Heart right ventricle (tissue), 16 donors: Measurements from ENCODE around the gene CZIB. TPM values are rescaled to one million over a fixed set of nuclear protein-coding genes. Genes with fewer than 3 reads are reported as not detected.

Source experiments
- ATAC-seq, 8 donors: fragments of 200-7000 bp; cut with Tn5 transposase; one replicate each; pipeline ENCODE4 v1.9.1; 2020; ENCODE audit warnings: mild to moderate bottlenecking in 8 of 8, moderate library complexity in 8 of 8, moderate number of reproducible peaks in 1 of 8
- DNase-seq, 2 donors: peaks; one replicate each; pipeline ENCODE4 v3.0.0-alpha.2; 2020
- H3K27ac ChIP-seq, 10 donors: fragments of 200-600 bp; sonication (generic) in 2 of 10; one replicate each; pipeline versions ENCODE4 v1.5.0 to v1.8.0; 2020 to 2022; ENCODE audit warnings: mild to moderate bottlenecking in 3 of 10
- H3K27me3 ChIP-seq, 7 donors: fragments of 200-600 bp; one replicate each; pipeline ENCODE4 v1.8.0; 2021 to 2022; ENCODE audit warnings: mild to moderate bottlenecking in 2 of 7
- H3K36me3 ChIP-seq, 9 donors: fragments of 200-600 bp; sonication (generic) in 1 of 9; one replicate each; pipeline versions ENCODE4 v1.5.0 to v1.8.0; 2020 to 2022; ENCODE audit warnings: mild to moderate bottlenecking in 2 of 9
- H3K4me1 ChIP-seq, 9 donors: fragments of 200-600 bp; sonication (generic) in 1 of 9; one replicate each; pipeline versions ENCODE4 v1.5.0 to v1.8.0; 2020 to 2022; ENCODE audit warnings: mild to moderate bottlenecking in 4 of 9
- H3K4me3 ChIP-seq, 10 donors: fragments of 200-600 bp; sonication (generic) in 2 of 10; one replicate each; pipeline versions ENCODE4 v1.5.0 to v1.8.0; 2020 to 2022; ENCODE audit warnings: mild to moderate bottlenecking in 7 of 10, moderate library complexity in 2 of 10
- H3K9me3 ChIP-seq, 11 donors: fragments of 200-600 bp in 10 of 11; sonication (generic) in 2 of 11; one replicate each; pipeline versions ENCODE4 v1.5.0 to v1.8.0; 2013 to 2022; ENCODE audit warnings: mild to moderate bottlenecking in 2 of 11, control low read depth in 1 of 11, moderate library complexity in 1 of 11
- WGBS, 2 donors: extraction: QIAGEN DNeasy Blood & Tissue Kit; methylation state at CpG; one replicate each; pipeline ENCODE4 v1.1.7; 2013; ENCODE audit warnings: inconsistent platforms in 1 of 2; 5-methylcytosine and 5-hydroxymethylcytosine counted together
- intact Hi-C, 10 donors: fragments of 100-400 bp; cut with DNase I; formaldehyde crosslinking; loops; one replicate each; pipeline versions ENCODE4 v1.11.1 to v1.14.2; 2022
- polyA plus RNA-seq, 2 donors: library from polyadenylated mRNA; stranded (reverse); fragments of 200-250 nt; gene quantifications; one replicate each; pipeline ENCODE4 v1.2.3, GENCODE V29; 2013
- total RNA-seq, 10 donors: library from RNA; stranded (reverse); fragmentation: NEBNext Ultra II Directional in 3 of 10; extraction: Animal tissue kit (Norgen Biotek cat#: 25700) in 3 of 10; gene quantifications; one replicate each; pipeline versions ENCODE4 v1.2.1 to v1.2.4, GENCODE V29; 2021 to 2023
- TF ChIP-seq, protein P1 (sequence below), 9 donors: fragments of 200-600 bp; sonication (generic) in 2 of 9; IDR thresholded peaks; one replicate each; pipeline versions ENCODE4 v1.5.0 to v1.8.0; 2021 to 2022; ENCODE audit warnings: antibody characterized with exemption in 9 of 9, mild to moderate bottlenecking in 5 of 9, moderate library complexity in 1 of 9
- donor health status: Arrhythmogenic right ventricular cardiomyopathy.
- donor health status: ischemic (EF 13 %, LVEDD 7.1; RV severe dilation, severe dysfunction).
- donor health status: healthy with polysubstance abuse.
- donor health status: DM: no; HTN: yes; CAD: no.
- donor health status: DM: no; HTN: no; CAD: no.
- donor health status: ischemic (EF 25% LVEDD 6.9; RV normal size, moderate dysfunction).
- donor health status: ischemic (EF 25% LVEDD 5.7; RV mildly dilated, moderate dysfunction).
- donor health status: healthy.
- donor health status: DM: yes; HTN: yes; CAD: no.
- donor health status: Ischemic cardiomyopathy.
- donor health status: ischemic (EF 35%, LVEDD 5.7; RV mildly dilated, moderate dysfunction).
- donor health status: nonischemic (EF 11% LVEDD 7.7; RV severe dilation, severe dysfunction).
- donor health status: DM: yes; HTN: yes; CAD: no.
- donor health status: PGD.
- donor health status: ischemic (EF 29% LVEDD 5.4; RV normal size, mild dysfunction).
- donor health status: nonischemic (EF 23%, LVEDD 6.1; RV moderate dilation, normal function).

The CZIB gene
- total and polyA plus RNA-seq, 12 donors: 41.8 to 97.3 (median 50.2) TPM

DNA sequence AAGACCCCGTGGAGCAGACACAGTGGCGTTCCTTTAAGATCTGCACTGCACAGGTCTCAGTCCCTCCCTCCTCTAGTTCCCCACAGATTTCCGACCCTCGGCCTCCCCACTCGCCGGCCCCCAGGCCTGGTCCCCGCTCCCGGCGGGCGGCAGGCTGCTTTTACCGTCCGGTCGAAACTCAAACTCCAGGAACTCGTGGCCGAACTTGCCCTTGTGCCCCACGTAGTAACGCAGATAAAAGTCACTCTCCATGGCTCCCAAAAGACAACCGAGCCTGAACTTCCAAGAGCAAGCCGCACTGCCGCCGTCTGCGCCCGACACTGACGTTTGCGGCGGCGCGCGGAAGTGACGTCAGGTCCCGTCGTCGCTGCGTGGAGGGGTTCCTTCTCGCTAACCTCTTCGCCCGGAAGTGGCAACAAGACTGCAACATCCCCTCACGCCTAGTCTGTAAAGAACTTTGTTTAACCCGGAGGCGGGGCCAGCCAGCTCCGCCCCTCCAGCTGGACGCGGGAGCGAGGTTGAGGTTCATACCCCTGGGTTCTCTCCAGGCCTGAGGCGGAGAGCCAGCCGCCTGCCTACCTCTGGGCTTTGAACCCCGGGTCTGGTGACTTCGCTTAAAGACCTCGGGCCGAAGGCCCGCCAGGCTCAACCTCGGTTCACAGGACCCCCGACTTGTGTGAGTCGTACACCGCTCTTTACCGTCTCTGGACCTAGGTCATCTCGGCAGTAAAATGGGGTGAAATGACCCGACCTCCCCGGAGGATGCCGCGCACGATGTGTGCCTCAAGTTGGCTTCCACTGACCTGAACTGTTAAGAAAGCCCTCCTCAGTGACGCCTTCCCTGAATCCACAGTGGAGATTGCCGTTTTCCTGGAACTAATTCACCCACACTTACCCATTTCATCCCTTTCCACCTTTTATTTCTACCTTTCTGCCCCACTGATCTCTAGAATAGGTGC, 18.0 kb upstream of the CZIB start, which contains the start of gene MAGOH:
TSS of gene MAGOH (minus strand) at position 322 of the 959 bp plus-strand sequence. CDS start at position 252, 70 bp downstream.
- 3 to 5% methylated on average over 64 of the region's 64 CpGs for WGBS, 2 donors
- TF ChIP-seq, protein P1, sequence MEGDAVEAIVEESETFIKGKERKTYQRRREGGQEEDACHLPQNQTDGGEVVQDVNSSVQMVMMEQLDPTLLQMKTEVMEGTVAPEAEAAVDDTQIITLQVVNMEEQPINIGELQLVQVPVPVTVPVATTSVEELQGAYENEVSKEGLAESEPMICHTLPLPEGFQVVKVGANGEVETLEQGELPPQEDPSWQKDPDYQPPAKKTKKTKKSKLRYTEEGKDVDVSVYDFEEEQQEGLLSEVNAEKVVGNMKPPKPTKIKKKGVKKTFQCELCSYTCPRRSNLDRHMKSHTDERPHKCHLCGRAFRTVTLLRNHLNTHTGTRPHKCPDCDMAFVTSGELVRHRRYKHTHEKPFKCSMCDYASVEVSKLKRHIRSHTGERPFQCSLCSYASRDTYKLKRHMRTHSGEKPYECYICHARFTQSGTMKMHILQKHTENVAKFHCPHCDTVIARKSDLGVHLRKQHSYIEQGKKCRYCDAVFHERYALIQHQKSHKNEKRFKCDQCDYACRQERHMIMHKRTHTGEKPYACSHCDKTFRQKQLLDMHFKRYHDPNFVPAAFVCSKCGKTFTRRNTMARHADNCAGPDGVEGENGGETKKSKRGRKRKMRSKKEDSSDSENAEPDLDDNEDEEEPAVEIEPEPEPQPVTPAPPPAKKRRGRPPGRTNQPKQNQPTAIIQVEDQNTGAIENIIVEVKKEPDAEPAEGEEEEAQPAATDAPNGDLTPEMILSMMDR (IDR thresholded peaks at IDR 0.05): no peak
- peaks cover 4 to 33% (median 24%) of the 10 kb centered on the region in 9 donors for H3K4me1 ChIP-seq
- no peaks in the 10 kb centered on the region for H3K9me3 ChIP-seq
- intact Hi-C loops: loop anchor here in 1 of 10 donors (2.0 kb wide), 1 partner anchor 42 kb away; the partner anchor contains the start of gene CPT2
- H3K27me3 ChIP-seq: no peaks in the 10 kb centered on the region
- H3K27ac ChIP-seq: peak within 1 kb of the TSS in 9 of 10 donors; percentile 43 to 90 (median 74)
- DNase-seq (peak; percentile 93 to 94), ATAC-seq (peak; percentile 96 to 99 (median 98))
- H3K36me3 ChIP-seq: peaks cover 0 to 31% (median 20%) of the 10 kb centered on the region in 9 donors
- H3K4me3 ChIP-seq: peak within 1 kb of the TSS; percentile 74 to 96 (median 86)

GRCh38 chr1:53237638-53238037, 17.2 kb upstream of the CZIB start:
- intact Hi-C loops: loop anchor here in 1 of 10 donors (2.0 kb wide), 1 partner anchor 41 kb away; the partner anchor contains the start of gene CPT2
- H3K27ac ChIP-seq: peak overlapping the region in 5 of 10 donors; percentile 72 to 90 (median 77)

GRCh38 chr1:53220962-53221286, 490 bp upstream of the CZIB start:
- DNase-seq (no peak), ATAC-seq (no peak)
- 37 to 47% methylated on average over 3 of the region's 3 CpGs for WGBS, 2 donors
- Histone ChIP-seq H3K4me1 (peaks cover 7 to 19% (median 16%) of the 10 kb centered on the region in 9 donors), H3K27ac (peak overlapping the region; percentile 89 to 98 (median 95)), H3K4me3 (peak overlapping the region; percentile 60 to 95 (median 85)), H3K27me3 (no peaks in the 10 kb centered on the region), H3K36me3 (peaks cover 0 to 33% (median 5%) of the 10 kb centered on the region in 9 donors), H3K9me3 (no peaks in the 10 kb centered on the region)
- TF ChIP-seq, protein P1 (IDR thresholded peaks at IDR 0.05): no peak
- intact Hi-C loops: loop anchor here in 2 of 10 donors (1.0 to 2.0 kb wide), 2 partner anchors 24 kb away; partner anchors contain the start of gene CPT2 (in 1 of the 2)

More at GRCh38 chr1:53237638-53238037, 17.2 kb upstream of the CZIB start:
- H3K9me3 ChIP-seq: no peaks in the 10 kb centered on the region
- TF ChIP-seq, protein P1 (IDR thresholded peaks at IDR 0.05): no peak
- peaks cover 0 to 39% (median 26%) of the 10 kb centered on the region in 9 donors for H3K36me3 ChIP-seq
- H3K4me1 ChIP-seq: peaks cover 4 to 33% (median 24%) of the 10 kb centered on the region in 9 donors
- no peak for ATAC-seq
- WGBS, 2 donors: 32 to 34% methylated on average over 8 of the region's 8 CpGs
- H3K4me3 ChIP-seq: peak overlapping the region; percentile 74 to 96 (median 86)
- no peak for DNase-seq
- no peaks in the 10 kb centered on the region for H3K27me3 ChIP-seq

DNA sequence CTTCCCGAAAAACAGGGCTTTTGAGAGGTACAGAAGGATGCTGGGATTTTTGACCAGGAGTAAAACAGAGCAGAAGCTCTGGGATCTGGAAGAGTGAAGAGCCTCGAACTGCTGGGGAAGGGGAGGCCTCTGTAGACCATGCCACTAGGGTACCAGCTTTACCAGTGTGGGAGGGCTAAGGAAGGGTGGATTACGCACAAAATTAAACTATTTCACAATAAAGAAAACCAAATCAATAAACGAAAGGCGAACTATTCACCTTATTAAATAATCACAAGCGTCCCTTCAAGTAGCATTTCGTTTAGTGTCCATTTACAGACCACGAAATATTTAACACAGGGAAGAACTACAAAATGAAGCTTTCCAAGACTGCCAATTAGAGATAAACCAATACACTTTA, 723 bp downstream of the CZIB start:
- Histone ChIP-seq H3K4me3 (peak overlapping the region; percentile 60 to 95 (median 85)), H3K27me3 (no peaks in the 10 kb centered on the region), H3K27ac (peak overlapping the region; percentile 89 to 98 (median 95)), H3K9me3 (no peaks in the 10 kb centered on the region), H3K36me3 (peaks cover 0 to 40% (median 13%) of the 10 kb centered on the region in 9 donors), H3K4me1 (peaks cover 7 to 19% (median 16%) of the 10 kb centered on the region in 9 donors)
- TF ChIP-seq, protein P1 (IDR thresholded peaks at IDR 0.05): no peak
- no peak for DNase-seq
- 25 to 31% methylated on average over 8 of the region's 8 CpGs for WGBS, 2 donors
- intact Hi-C loops: loop anchor here in 2 of 10 donors (1.0 to 2.0 kb wide), 2 partner anchors 22 to 23 kb away; partner anchors contain the start of gene CPT2 (in 1 of the 2)
- no peak for ATAC-seq
